Kidney epithelial cell (primary cell): ENCODE results near the gene HLX. TPM values are rescaled to one million over a fixed set of nuclear protein-coding genes. Genes with fewer than 3 reads are reported as not detected.
A peak's percentile ranks its signal among the peaks of the same experiment; 100 is the strongest.

Experiments
- DNase-seq: peaks from one replicate; pipeline ENCODE4 v3.0.0-alpha.2; 2010; ENCODE audit warnings: low read depth
- H3K27me3 ChIP-seq: 2 replicates; pipeline ENCODE4 v1.6.0; 2011; ENCODE audit warnings: low read length; ENCODE audit not compliant: control insufficient read depth, insufficient read depth
- H3K36me3 ChIP-seq: 2 replicates; pipeline ENCODE4 v1.5.1; 2011; ENCODE audit warnings: low read length; ENCODE audit not compliant: control insufficient read depth, insufficient read depth
- H3K4me3 ChIP-seq: 2 replicates; pipeline ENCODE4 v1.5.1; 2011; ENCODE audit warnings: low read depth, mild to moderate bottlenecking, control low read depth, low read length
- CTCF ChIP-seq: IDR thresholded peaks from 2 replicates; pipeline ENCODE4 v1.5.1; 2011; ENCODE audit warnings: mild to moderate bottlenecking, moderate library complexity, low read length, control low read depth, inconsistent platforms; ENCODE audit not compliant: insufficient read depth, poor library complexity, severe bottlenecking
- total RNA-seq: library from RNA; depleted of rRNA; stranded (reverse); fragments of >200 nt; gene quantifications from 2 replicates; pipeline ENCODE4 v1.2.3, GENCODE V29; 2015

HLX gene
- total RNA-seq, 1 donor from 2014 or later, result 3.2 TPM

GRCh38 chr1:220843481-220844011, 35.7 kb upstream of the HLX start:
- no peak overlapping the region for H3K4me3 ChIP-seq
- DNase-seq, result no peak
- TF ChIP-seq CTCF, result no peak
- no peaks in the 10 kb centered on the region for H3K27me3 ChIP-seq
- H3K36me3 ChIP-seq, result no peaks in the 10 kb centered on the region

- H3K36me3 ChIP-seq, result no peaks in the 10 kb centered on the region
- no peak for DNase-seq
- no peaks in the 10 kb centered on the region for H3K27me3 ChIP-seq
- no peak for TF ChIP-seq CTCF
- no peak overlapping the region for H3K4me3 ChIP-seq
Observed at GRCh38 chr1:220852408-220852807, 26.8 kb upstream of the HLX start.

- peaks cover 9% of the 10 kb centered on the region for H3K27me3 ChIP-seq
- DNase-seq, result no peak
- no peak for TF ChIP-seq CTCF
- H3K4me3 ChIP-seq, result no peak overlapping the region
- H3K36me3 ChIP-seq, result no peaks in the 10 kb centered on the region
Observed at GRCh38 chr1:220872296-220872695, 6.9 kb upstream of the HLX start.

- Histone ChIP-seq H3K4me3 (no peak overlapping the region), H3K36me3 (no peaks in the 10 kb centered on the region), H3K27me3 (peaks cover 14% of the 10 kb centered on the region)
- no peak for TF ChIP-seq CTCF
- DNase-seq, result no peak
Observed at GRCh38 chr1:220873087-220873486, 6.2 kb upstream of the HLX start.

- H3K27me3 ChIP-seq, result peaks cover 21% of the 10 kb centered on the region
- no peak overlapping the region for H3K4me3 ChIP-seq
- DNase-seq, result no peak
- TF ChIP-seq CTCF, result peak; percentile 57
- no peaks in the 10 kb centered on the region for H3K36me3 ChIP-seq
Observed at GRCh38 chr1:220873868-220874655, 5.2 kb upstream of the HLX start.
